HG02970 (cell line): ENCODE data around the gene RAD51B.
A peak's percentile ranks its signal among the peaks of the same experiment; 100 is the strongest.
"Not testable (repeated sequence)": the region's sequence is repeated elsewhere in the genome, so short reads cannot be mapped to it uniquely, and the experiment has no call there.

ENCODE experiments used
- ATAC-seq: cut with Tn5 transposase; IDR thresholded peaks from one replicate; pipeline ENCODE4 v1.9.1; 2021; ENCODE audit warnings: mild to moderate bottlenecking, moderate library complexity, moderate number of reproducible peaks; ENCODE audit not compliant: unreplicated experiment, low FRiP score

Gene RAD51B

DNA sequence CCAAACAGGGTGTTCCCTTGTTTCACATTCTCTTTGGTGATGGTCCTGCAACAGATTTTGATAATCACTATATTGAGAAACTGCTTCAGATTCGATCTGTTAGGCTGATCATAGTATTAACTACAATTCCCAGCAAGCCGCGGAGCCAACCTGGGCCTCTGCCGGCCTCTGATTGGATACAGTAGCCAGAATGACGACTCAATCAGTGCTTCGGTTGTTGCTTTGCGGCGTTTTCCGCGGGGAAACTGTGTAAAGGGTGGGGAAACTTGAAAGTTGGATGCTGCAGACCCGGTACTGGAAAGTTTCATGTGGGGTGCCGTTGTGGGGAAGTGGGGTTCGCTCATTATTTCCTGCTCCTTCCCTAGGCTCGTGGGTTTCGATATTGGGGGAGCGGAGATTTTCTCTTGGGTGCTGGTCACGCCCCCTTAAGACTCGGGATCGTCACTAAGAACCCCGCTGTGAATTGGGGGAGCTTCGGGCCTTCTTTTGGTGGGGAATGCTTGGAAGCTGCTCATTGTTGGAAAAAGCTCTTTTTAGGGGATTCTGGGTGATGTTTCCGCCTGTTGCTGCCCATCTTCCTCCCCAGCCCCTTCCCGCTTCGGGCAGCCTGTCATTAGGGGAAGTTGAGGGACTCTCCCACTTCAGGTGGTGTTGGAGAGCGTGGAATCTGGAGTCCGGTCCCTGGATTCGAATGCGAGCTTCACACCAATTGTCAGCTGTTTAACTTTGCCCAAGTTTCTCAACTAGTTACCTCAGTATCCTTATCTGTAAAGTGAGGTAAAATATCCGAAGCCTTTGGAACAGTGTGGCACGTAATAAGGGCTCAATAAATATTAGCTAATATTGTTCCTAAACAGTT, at the start of gene RAD51B:
Gene RAD51B (plus strand): TSS at position 217 of the 859 bp plus-strand sequence.
- peak; percentile 42 for ATAC-seq

GRCh38 chr14:67773844-67774377, 45.7 kb upstream of the RAD51B start:
- no peak for ATAC-seq

- no peak for ATAC-seq
Measured at GRCh38 chr14:67776653-67777322, 42.8 kb upstream of the RAD51B start.

DNA sequence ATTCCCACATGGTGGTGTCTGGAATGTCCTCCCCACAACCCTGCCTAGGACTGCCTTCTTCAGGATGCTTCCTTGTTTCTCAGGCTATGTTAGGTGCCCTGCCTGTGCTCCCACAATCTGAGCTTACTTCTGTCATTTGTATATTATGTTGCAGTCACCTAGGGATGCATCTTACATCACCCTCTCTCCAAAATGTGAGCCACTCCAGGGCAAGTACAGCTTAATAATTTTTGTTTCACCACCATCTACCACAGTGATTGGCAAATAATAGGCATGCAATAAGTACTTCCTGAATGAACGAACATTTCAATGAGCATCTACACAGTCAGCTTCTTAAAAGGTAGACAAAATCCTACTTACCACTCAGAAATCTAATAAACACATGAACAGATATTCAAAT, 40.8 kb upstream of the RAD51B start:
- no peak for ATAC-seq

DNA sequence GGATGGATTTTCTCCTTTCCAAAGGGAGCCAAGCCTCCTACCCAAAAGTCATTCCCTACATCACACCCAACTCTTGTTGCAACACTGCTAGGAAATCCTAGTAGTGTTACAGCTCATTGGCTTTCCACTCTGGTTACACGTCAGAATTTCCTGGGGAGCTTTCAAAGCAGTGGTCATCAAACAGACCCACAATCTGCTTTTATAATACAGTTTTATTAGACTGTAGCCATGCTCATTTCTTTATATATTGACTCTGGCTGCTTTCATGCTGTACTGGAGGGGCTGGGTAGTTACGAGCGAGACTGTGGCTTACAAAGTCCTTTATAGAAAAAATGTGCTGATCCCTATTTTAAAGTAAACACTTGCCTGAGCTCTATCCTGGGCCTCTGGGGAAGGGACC, 37.5 kb upstream of the RAD51B start:
- no peak for ATAC-seq

DNA sequence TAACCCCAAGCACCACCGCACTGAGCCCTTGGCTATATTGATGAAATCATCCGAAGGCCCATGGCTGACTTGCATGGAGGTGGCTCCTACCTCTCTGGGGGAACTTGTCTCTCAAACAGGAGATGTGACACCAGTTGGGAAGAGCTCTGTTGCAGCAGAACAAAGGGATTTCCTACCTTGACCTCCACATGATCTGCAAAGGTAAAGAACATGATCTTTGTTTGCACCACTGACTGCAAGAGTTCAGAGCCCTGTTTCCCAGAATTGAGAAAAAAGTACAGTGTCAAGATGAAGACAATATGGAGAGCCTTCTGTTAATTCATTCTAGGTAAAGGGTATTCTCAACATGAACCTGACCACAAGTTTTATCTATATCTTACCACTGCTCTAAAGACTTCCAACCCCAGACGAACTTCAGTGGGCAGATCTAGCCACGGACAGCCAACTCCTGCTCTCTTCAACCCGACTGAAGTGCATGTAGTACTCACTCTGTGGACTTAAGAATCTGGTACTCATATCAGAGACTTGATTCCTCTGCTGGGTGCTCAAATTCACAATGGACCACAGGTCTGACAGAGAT, 35.2 kb upstream of the RAD51B start:
- no peak for ATAC-seq

DNA sequence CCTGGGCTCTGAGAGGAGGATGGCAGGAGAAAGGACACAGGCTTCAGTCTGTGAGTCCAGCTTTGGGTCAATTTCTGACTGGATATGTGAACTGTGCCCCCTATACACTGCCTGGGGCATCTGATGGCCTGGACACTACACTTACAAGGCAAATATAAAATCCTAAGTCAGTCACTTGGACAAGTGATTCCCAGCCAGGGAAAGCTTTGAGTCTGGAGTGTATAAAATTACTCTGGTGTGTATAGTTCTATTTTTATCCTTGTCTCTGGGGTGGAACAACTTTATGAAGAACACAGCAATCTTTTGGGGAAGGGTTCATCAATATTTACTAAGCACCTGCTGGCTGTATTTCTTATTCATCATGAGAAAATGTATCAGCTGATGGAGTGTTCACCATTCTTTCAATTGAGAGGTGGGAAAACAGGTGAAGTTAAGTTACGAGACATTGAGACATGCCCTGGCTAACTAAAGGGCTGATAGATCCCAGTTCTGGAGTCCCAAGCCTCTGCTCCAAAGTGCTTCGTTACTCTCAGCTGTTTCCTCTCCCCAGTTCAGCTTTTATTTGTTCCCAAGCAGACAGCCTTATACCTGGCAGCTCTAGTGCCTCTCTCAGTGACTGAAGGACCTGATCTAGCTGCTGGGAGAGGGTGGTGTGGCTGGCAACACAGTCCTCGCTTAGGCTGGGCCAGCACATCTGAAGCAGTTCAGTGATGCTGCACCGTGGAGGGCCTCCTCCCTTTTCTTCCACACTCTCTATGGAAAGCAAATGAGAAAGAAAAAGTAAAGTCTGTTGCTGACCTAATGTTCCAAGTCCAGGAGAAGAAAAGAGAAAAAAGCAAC, 34.1 kb upstream of the RAD51B start:
- no peak for ATAC-seq

- ATAC-seq = no peak
Measured at GRCh38 chr14:67787673-67788072, 31.9 kb upstream of the RAD51B start.

GRCh38 chr14:67798731-67799130, 20.8 kb upstream of the RAD51B start:
- no peak for ATAC-seq

DNA sequence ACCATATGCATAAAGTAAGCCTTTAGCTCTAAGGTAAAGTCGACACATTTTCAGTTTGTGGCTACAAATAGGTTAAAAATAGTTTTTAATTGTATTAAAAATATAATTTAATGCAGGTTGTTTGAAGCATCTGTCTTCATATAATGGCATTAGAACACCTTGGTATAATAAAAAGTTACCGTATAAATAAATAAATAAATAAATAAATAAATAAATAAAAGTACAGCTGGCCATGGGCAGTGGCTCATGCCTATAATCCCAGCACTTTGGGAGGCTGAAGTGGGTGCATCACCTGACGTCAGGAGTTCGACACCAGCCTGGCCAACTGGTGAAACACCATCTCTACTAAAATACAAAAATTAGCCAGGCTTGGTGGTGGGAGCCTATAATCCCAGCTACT, 18.8 kb upstream of the RAD51B start:
- no peak for ATAC-seq

DNA sequence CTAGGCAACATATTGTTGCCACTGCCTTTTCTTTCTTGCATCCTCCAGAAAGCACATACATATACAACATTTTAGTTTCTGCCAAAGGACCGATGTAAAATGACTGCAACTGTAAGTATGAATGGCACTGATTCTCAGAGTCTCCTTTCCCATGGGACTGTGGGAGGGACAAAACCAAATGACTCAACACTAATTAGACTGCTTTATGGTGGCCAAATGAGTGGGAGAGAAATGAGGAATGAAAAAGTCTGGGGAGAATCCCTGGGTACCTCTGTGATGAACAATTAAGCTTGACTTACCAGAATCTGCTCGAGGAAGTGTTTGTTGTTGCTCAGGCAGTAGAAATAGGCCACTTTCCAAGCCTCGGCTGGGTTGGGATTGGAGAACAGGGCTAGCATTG, 13.3 kb upstream of the RAD51B start:
- no peak for ATAC-seq

DNA sequence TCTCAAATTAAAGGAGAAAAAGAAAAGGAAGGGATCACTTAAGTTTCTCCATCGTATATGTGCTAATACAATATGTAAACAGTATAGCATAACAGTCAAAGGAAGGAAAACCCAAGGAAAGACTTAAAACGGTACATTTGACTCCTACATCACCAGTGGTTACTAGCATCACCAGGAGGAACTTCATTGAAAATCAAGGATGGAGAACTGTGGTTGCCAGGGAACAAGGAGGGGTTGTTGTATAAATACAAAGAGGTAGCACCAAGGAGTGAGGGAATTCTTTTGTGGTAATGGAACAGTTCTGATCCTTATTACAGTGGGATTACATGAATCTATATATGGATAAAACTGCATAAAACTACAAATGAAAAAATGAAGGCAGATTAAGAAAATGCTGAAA, 4.8 kb upstream of the RAD51B start:
- ATAC-seq = no peak

- no peak for ATAC-seq
Measured at GRCh38 chr14:67815573-67816225, 3.9 kb upstream of the RAD51B start.

- ATAC-seq = peak; percentile 92
Measured at GRCh38 chr14:67816326-67817002, 3.1 kb upstream of the RAD51B start, which contains the start of gene ZFYVE26. TSS of gene ZFYVE26 (minus strand) at chr14:67816590. CDS start at chr14:67815963, 627 bp downstream.

DNA sequence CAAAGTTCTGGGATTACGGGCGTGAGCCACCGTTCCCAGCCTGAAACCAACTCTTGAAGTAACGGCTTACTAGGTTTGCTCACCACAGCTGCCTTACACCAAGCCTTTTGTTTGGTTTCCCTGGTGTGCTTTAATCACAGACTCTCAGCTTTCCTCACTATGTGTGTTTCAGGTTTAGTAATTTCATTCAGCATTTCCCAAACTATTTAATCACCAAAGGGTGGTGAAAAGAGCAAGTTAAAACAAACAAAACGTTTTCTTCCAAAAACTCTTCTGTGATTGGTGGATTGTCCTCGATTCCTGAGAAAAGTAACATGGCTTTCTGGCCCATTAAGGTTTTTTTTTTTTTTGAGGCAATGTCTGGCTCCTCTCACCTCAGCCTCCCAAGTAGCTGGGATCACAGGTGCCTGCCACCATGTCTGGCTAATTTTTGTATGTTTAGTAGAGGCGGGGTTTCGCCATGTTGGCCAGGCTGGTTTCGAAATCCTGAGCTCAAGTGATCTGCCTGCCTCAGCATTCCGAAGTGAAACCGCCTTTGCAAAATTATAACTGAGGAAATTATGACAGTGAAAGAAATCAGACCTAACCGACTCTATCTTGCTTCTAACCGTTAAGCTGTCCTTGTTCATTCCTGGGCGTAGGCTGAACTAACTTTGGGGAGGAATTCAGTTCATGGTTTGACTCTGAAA, 1.7 kb upstream of the RAD51B start:
- ATAC-seq = no peak

- not testable (repeated sequence) for ATAC-seq
Measured at GRCh38 chr14:67818476-67818875, 1.1 kb upstream of the RAD51B start.

DNA sequence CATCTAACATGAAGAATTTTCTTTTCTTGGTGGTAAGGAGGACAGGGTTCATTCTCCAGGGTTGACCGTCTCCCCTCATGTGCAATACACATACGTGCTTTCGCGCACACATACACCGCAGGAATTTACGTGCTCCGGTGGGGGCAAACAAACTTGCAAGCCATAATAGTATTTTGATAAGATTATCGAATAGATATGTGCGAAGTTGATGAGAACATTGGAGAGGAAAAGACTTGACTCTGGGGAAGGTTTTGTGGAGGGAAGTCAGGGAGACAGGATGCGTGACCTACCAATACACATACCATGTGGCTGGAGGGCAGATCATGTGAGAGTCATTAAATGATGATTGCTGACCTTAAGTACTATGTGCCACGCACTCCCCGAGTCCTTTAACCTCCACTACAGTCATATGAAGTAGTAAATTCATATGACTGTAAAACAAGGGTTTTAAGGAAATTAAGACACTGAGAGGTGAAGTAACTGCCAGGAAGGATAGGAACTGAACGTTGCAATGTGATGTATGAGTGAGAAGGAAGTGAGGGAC, 921 bp downstream of the RAD51B start:
- no peak for ATAC-seq

GRCh38 chr14:67821121-67821520, 1.5 kb downstream of the RAD51B start:
- ATAC-seq = no peak
